HCT116 (cell line): ENCODE data around the gene CASP7. TPM values are rescaled to one million over a fixed set of nuclear protein-coding genes. Genes with fewer than 3 reads are reported as not detected.
A peak's percentile ranks its signal among the peaks of the same experiment; 100 is the strongest.

Experiments used
- ATAC-seq: fragments of 200-7000 bp; cut with Tn5 transposase; 2 replicates; pipeline ENCODE4 v1.9.1; 2020; ENCODE audit warnings: mild to moderate bottlenecking, moderate library complexity
- BruUV-seq: library from RNA; stranded (reverse); fragments of 400-500 nt; replicated peaks from 2 replicates; lab custom pipeline; 2021; lab: Mats Ljungman, UMichigan
- CTCF ChIA-PET: fragments of 300-600 bp; sonication (Branson Sonifier 250); formaldehyde crosslinking; loops from one replicate; lab custom pipeline; 2021; ENCODE audit warnings: antibody characterized with exemption; lab: Charles Lee
- POLR2A ChIA-PET: fragments of 300-600, 350-600 bp; sonication (Branson Sonifier 250); formaldehyde crosslinking; loops from one replicate; lab custom pipeline; 2021; ENCODE audit warnings: antibody characterized with exemption; lab: Charles Lee
- RAD21 ChIA-PET, 2 experiments: fragments of 300-600 bp; sonication (Branson Sonifier 250); formaldehyde crosslinking; loops; one replicate each; lab custom pipeline; 2023; ENCODE audit warnings: low total read pairs in 2 of 2; ENCODE audit not compliant: uncharacterized antibody in 2 of 2, unreplicated experiment in 2 of 2, low non-redundant PET in 1 of 2; lab: Charles Lee
- DNase-seq: peaks from one replicate; pipeline ENCODE4 v3.0.0-alpha.2; 2010; ENCODE audit warnings: low read depth, low spot score
- H2AFZ ChIP-seq: fragments of 200-600 bp; shearing (Covaris generic), sonication (generic); 2 replicates; pipeline ENCODE4 v1.6.1; 2017; ENCODE audit warnings: low read depth, mixed run types, mixed read lengths, antibody characterized with exemption, low read length; ENCODE audit not compliant: poor library complexity, severe bottlenecking
- H3K27ac ChIP-seq: 2 replicates; pipeline ENCODE4 v1.5.1; 2012; ENCODE audit warnings: low read depth, low read length
- H3K27me3 ChIP-seq: fragments of 200-600 bp; sonication (generic); 2 replicates; pipeline ENCODE4 v1.6.1; 2016; ENCODE audit warnings: mixed run types, low read length, mixed read lengths; ENCODE audit not compliant: insufficient read depth
- H3K36me3 ChIP-seq, 2 experiments: fragments of 200-500 bp in 1 of 2; fragments of 200-600 bp in 1 of 2; sonication (Bioruptor generic) in 1 of 2; sonication (generic) in 1 of 2; 2 replicates each; pipeline versions ENCODE4 v1.5.1 to v1.6.1; 2014 to 2016; ENCODE audit warnings: low read length in 2 of 2, inconsistent platforms in 1 of 2, mixed read lengths in 1 of 2, mixed run types in 1 of 2; ENCODE audit not compliant: insufficient read depth in 2 of 2, control insufficient read depth in 1 of 2
- H3K4me1 ChIP-seq, 2 experiments: fragments of 200-600 bp in 1 of 2; sonication (generic) in 1 of 2; 2 replicates each; pipeline versions ENCODE4 v1.5.1 to v1.6.1; 2012 to 2017; ENCODE audit warnings: low read length in 2 of 2, inconsistent platforms in 1 of 2, mild to moderate bottlenecking in 1 of 2, mixed read lengths in 1 of 2, mixed run types in 1 of 2, moderate library complexity in 1 of 2; ENCODE audit not compliant: insufficient read depth in 2 of 2, control insufficient read depth in 1 of 2
- H3K4me2 ChIP-seq: fragments of 200-600 bp; sonication (generic); 2 replicates; pipeline ENCODE4 v1.6.1; 2017; ENCODE audit warnings: mixed run types, low read length, mixed read lengths
- H3K4me3 ChIP-seq, 2 experiments: fragments of 200-600 bp in 1 of 2; sonication (generic) in 1 of 2; replicated peaks in 1 of 2; 2 replicates each; pipeline ENCODE4 v1.5.1; 2011 to 2016; ENCODE audit warnings: low read length in 2 of 2, control low read depth in 1 of 2, low read depth in 1 of 2, mild to moderate bottlenecking in 1 of 2, mixed read lengths in 1 of 2, mixed run types in 1 of 2
- H3K79me2 ChIP-seq: fragments of 200-600 bp; sonication (generic); 2 replicates; pipeline ENCODE4 v1.6.1; 2017; ENCODE audit warnings: mild to moderate bottlenecking, mixed run types, low read length, moderate library complexity, mixed read lengths; ENCODE audit not compliant: insufficient read depth
- H3K9ac ChIP-seq: fragments of 200-600 bp; sonication (generic); 2 replicates; pipeline ENCODE4 v1.6.1; 2016; ENCODE audit warnings: low read length, mixed read lengths
- H3K9me2 ChIP-seq: fragments of 200-600 bp; sonication (generic), shearing (Covaris generic); 2 replicates; pipeline ENCODE4 v1.6.1; 2017; ENCODE audit warnings: mixed run types, mild to moderate bottlenecking, moderate library complexity; ENCODE audit not compliant: insufficient read depth
- H3K9me3 ChIP-seq, 2 experiments: fragments of 200-500 bp in 1 of 2; fragments of 200-600 bp in 1 of 2; sonication (Bioruptor generic) in 1 of 2; sonication (generic) in 1 of 2; 2 replicates each; pipeline ENCODE4 v1.6.1; 2014 to 2017; ENCODE audit warnings: low read length in 2 of 2, mixed read lengths in 2 of 2, inconsistent platforms in 1 of 2, low read depth in 1 of 2, mild to moderate bottlenecking in 1 of 2, mixed run types in 1 of 2, moderate library complexity in 1 of 2; ENCODE audit not compliant: control insufficient read depth in 1 of 2, insufficient read depth in 1 of 2
- H4K20me1 ChIP-seq: fragments of 200-600 bp; sonication (generic), shearing (Covaris generic); 2 replicates; pipeline ENCODE4 v1.6.1; 2017; ENCODE audit warnings: mixed run types, mild to moderate bottlenecking, moderate library complexity; ENCODE audit not compliant: insufficient read depth
- CBX3 ChIP-seq: IDR thresholded peaks from 2 replicates; pipeline ENCODE4 v1.6.1; 2012; ENCODE audit warnings: low read depth
- EGR1 ChIP-seq: IDR thresholded peaks from 2 replicates; pipeline ENCODE4 v1.6.1; 2012; ENCODE audit warnings: low read depth
- EZH2 ChIP-seq: fragments of 200-600 bp; sonication (generic); IDR thresholded peaks from 2 replicates; pipeline ENCODE4 v1.6.1; 2017; ENCODE audit warnings: antibody characterized with exemption, mixed run types
- FOSL1 ChIP-seq: IDR thresholded peaks from 2 replicates; pipeline ENCODE4 v1.6.1; 2012; ENCODE audit warnings: low read depth
- POLR2A ChIP-seq: IDR thresholded peaks from 2 replicates; pipeline ENCODE4 v1.7.0; 2011; ENCODE audit warnings: borderline replicate concordance; ENCODE audit not compliant: insufficient read depth, insufficient read length; ENCODE audit errors: extremely low read depth
- POLR2AphosphoS5 ChIP-seq: IDR thresholded peaks from 2 replicates; pipeline ENCODE4 v1.6.1; 2011; ENCODE audit warnings: mild to moderate bottlenecking, low read depth, low read length, moderate library complexity
- RAD21 ChIP-seq: IDR thresholded peaks from 2 replicates; pipeline ENCODE4 v1.6.1; 2012; ENCODE audit warnings: low read depth, mild to moderate bottlenecking
- SRF ChIP-seq: IDR thresholded peaks from 2 replicates; pipeline ENCODE4 v1.6.1; 2012; ENCODE audit warnings: low read depth
- YY1 ChIP-seq: IDR thresholded peaks from 2 replicates; pipeline ENCODE4 v1.6.1; 2011; ENCODE audit warnings: low read length, low read depth, moderate library complexity, mild to moderate bottlenecking; ENCODE audit not compliant: insufficient replicate concordance; ENCODE audit errors: extremely low read depth
- ZFX ChIP-seq: fragments of 450-650 bp; IDR thresholded peaks from 2 replicates; pipeline ENCODE4 v1.6.1; 2017
- ZNF274 ChIP-seq: fragments of 200-500 bp; sonication (Bioruptor generic); IDR thresholded peaks from 2 replicates; pipeline ENCODE4 v1.6.1; 2014; ENCODE audit warnings: mild to moderate bottlenecking, low read depth, low read length, inconsistent platforms
- intact Hi-C: fragments of 100-400 bp; cut with micrococcal nuclease; formaldehyde crosslinking; loops from 2 replicates; pipeline ENCODE4 v1.10.0; 2022
- total RNA-seq: library from RNA; stranded (reverse); gene quantifications from one replicate; pipeline ENCODE4 v1.2.1, GENCODE V29; 2021; ENCODE audit not compliant: unreplicated experiment
- TF ChIP-seq, protein P1 (sequence below): IDR thresholded peaks from 2 replicates; pipeline ENCODE4 v1.6.1; 2011; ENCODE audit warnings: mild to moderate bottlenecking, low read length, moderate library complexity; ENCODE audit not compliant: insufficient replicate concordance; ENCODE audit errors: extremely low read depth

CASP7 gene
- total RNA-seq, 1 experiment from 2014 or later = 30.5 TPM

DNA sequence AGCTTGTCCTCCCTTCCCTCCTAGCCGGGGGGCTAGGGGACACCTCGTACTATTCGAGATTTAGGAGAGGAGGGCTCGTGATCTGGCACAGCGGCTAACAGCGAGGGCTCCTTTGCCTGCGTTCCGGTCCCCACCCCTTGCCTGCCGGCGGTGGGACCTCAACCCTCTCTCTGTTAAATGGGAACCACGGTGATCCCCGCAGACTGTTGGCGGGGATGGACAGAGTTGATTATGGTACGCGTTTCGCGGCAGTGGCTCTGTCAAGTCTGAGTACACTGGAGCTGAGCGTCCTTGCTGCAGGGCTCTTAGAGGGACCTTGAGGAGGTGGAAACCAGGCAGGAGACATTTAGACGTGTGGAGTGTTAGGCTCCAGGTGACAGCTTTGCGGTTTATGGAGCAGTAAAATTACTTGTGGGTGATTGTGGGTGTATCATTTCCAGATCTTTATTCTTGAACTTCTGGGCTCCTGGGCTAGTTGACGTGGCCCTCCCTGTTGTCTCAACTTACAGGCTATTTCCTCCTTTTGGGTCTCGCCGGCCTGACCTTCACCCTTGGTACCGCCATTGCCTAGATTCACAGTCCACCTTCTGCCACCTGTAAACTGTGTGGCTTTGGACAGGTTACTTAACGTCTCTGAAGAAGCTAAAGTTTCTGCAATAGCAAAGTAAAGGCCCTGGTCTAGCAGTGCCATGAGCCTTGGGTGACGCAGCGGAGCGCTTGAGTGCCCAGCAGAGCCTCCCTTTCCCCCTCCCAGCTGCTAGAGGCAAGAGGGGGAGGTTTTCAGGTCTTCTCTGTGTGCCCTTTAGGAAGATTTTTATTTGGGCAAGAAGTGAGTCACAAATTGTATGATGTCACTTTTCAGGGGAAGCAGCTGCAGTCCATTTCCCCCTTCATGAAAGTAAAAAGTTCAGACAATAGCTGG lies 739 bp downstream of the CASP7 start:
- Histone ChIP-seq H3K9ac (peak overlapping the region; percentile 88), H4K20me1 (no peaks in the 10 kb centered on the region), H3K4me1 (peaks cover 7 to 21% of the 10 kb centered on the region in 2 experiments), H3K36me3 (0 out of 4 replicates have a peak, but pooled peaks cover 0 to 8% of the 10 kb centered on the region in 2 experiments), H3K4me3 (peak overlapping the region; percentile 94 to 97), H2AFZ (peak overlapping the region; percentile 92), H3K9me3 (0 out of 4 replicates have a peak, but pooled peaks cover 0 to 6% of the 10 kb centered on the region in 2 experiments), H3K27ac (peak overlapping the region; percentile 90)
- BruUV-seq = TSS peak; percentile 43
- intact Hi-C loops = no loop called here
- peak; percentile 33 for ATAC-seq
- ChIA-PET CTCF (interaction anchor here (1.2 to 1.9 kb wide), 3 partner anchors 10 to 430 kb away, joined by 3 to 5 read pairs (median 4); no protein-coding TSS in a partner anchor), POLR2A (no interaction called here)
- TF ChIP-seq ZNF274 (no peak), SRF (0 out of 2 replicates have a peak, but pooled peaks have one; percentile 12), FOSL1 (peak; percentile 35)
- TF ChIP-seq, all 23 proteins: peak for 2
- no peaks in the 10 kb centered on the region for H3K9me2 ChIP-seq
- peaks cover 53% of the 10 kb centered on the region for H3K79me2 ChIP-seq
- RAD21 ChIA-PET = no interaction called here
- H3K27me3 ChIP-seq = no peaks in the 10 kb centered on the region
- peak overlapping the region; percentile 99 for H3K4me2 ChIP-seq
- no peak for DNase-seq

DNA sequence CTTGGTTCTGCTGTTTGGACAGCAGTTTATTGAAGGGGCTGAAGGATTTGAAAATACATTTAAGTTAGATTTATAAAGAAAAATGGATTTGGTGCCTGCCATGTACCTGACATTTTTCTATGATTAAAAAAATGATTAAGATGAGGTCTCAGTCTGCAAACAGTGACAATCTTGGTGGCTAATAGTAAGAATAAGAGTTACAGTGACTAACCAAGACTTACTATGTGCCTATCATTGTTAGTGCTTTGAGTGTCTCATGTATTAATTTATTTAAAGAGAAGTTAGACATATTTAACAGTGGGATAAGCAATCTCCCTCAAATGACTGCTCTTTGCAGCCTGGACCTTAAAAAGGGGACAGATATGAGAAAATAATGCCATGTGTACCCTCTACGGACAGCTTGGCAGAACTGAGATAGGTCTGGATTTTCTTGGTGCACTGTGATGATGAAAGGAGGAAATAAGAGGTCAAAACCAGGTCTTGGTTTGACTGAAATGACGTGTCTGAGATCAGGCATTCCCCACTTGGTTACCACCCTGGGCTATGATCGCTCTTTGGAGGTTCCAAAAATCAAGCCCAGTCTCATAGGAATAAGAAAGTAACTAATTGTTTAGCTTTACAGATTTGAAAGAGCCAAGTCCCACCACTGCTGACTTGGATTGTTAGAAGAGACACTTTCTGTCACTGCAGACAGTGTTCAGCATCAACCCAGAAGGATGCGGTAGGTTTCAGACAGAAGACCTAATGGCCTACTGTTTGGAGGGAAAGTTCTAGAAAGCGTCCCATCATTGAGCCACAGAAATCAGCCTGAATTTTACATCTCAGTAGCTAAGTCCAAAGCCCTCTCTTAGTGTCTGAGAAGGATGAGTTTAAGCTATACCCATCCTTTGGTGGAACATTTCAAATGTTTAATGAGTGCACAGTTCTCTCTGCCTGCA lies 2.1 kb downstream of the CASP7 start:
- H2AFZ ChIP-seq = no peak overlapping the region
- CTCF ChIA-PET = no interaction called here
- peak overlapping the region; percentile 99 for H3K4me2 ChIP-seq
- TF ChIP-seq CBX3 (no peak), EGR1 (no peak), POLR2A (no peak), FOSL1 (no peak), EZH2 (no peak), YY1 (no peak), SRF (no peak), RAD21 (no peak), POLR2AphosphoS5 (no peak), ZFX (no peak)
- TF ChIP-seq, protein P1, sequence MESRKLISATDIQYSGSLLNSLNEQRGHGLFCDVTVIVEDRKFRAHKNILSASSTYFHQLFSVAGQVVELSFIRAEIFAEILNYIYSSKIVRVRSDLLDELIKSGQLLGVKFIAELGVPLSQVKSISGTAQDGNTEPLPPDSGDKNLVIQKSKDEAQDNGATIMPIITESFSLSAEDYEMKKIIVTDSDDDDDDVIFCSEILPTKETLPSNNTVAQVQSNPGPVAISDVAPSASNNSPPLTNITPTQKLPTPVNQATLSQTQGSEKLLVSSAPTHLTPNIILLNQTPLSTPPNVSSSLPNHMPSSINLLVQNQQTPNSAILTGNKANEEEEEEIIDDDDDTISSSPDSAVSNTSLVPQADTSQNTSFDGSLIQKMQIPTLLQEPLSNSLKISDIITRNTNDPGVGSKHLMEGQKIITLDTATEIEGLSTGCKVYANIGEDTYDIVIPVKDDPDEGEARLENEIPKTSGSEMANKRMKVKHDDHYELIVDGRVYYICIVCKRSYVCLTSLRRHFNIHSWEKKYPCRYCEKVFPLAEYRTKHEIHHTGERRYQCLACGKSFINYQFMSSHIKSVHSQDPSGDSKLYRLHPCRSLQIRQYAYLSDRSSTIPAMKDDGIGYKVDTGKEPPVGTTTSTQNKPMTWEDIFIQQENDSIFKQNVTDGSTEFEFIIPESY = no peak
- TF ChIP-seq, all 23 proteins: peak for 0
- Histone ChIP-seq H4K20me1 (no peaks in the 10 kb centered on the region), H3K79me2 (peaks cover 65% of the 10 kb centered on the region), H3K36me3 (peaks cover 0 to 8% of the 10 kb centered on the region in 2 experiments; a peak in 1 of 4 replicates), H3K27ac (no peak overlapping the region), H3K4me1 (peaks cover 7 to 21% of the 10 kb centered on the region in 2 experiments), H3K9me3 (peaks cover 0 to 12% of the 10 kb centered on the region in 2 experiments; a peak in 1 of 4 replicates), H3K9ac (no peak overlapping the region), H3K9me2 (no peaks in the 10 kb centered on the region), H3K4me3 (no peak overlapping the region), H3K27me3 (no peaks in the 10 kb centered on the region)
- intact Hi-C loops = no loop called here
- ChIA-PET POLR2A (no interaction called here), RAD21 (no interaction called here)
- DNase-seq (no peak), ATAC-seq (no peak)
- no TSS peak for BruUV-seq
